BLaER1 treated with 17β-estradiol and CSF1 and Interleukin-3, amounts not matched to agents 10 nM and 100 nM (cell line): Measurements from ENCODE around the gene GDPD4.

Source experiments
- H3K27ac ChIP-seq, 11 experiments: shearing (Covaris generic); formaldehyde crosslinking; 2 replicates each; pipeline ENCODE4 v1.8.1; 2022
- H3K27me3 ChIP-seq, 11 experiments: shearing (Covaris generic); formaldehyde crosslinking; 2 replicates each; pipeline ENCODE4 v1.8.1; 2022
- H3K36me3 ChIP-seq, 11 experiments: shearing (Covaris generic); formaldehyde crosslinking; 2 replicates each; pipeline ENCODE4 v1.8.1; 2022
- H3K4me1 ChIP-seq, 10 experiments: shearing (Covaris generic); formaldehyde crosslinking; 2 replicates each; pipeline ENCODE4 v1.8.1; 2022
- H3K4me2 ChIP-seq, 11 experiments: shearing (Covaris generic); formaldehyde crosslinking; 2 replicates each; pipeline ENCODE4 v1.8.1; 2022
- H3K4me3 ChIP-seq, 10 experiments: shearing (Covaris generic); formaldehyde crosslinking; 2 replicates each; pipeline ENCODE4 v1.8.1; 2022
- H3K9ac ChIP-seq, 11 experiments: shearing (Covaris generic); formaldehyde crosslinking; 2 replicates each; pipeline ENCODE4 v1.8.1; 2022
- H3K9me3 ChIP-seq, 11 experiments: shearing (Covaris generic); formaldehyde crosslinking; replicated peaks in 1 of 11; 2 replicates each; pipeline ENCODE4 v1.8.1; 2022
- H4K20me1 ChIP-seq, 11 experiments: shearing (Covaris generic); formaldehyde crosslinking; 2 replicates each; pipeline ENCODE4 v1.8.1; 2022
- Cebpa-rat ChIP-seq, 11 experiments: shearing (Covaris generic); IDR thresholded peaks; 2 replicates each; pipeline ENCODE4 v1.8.1; 2022

Gene GDPD4

GRCh38 chr11:77230878-77231605 lies 70.4 kb downstream of the GDPD4 start:
- H3K27ac ChIP-seq: no peak overlapping the region
- no peak for TF ChIP-seq Cebpa-rat (IDR thresholded peaks at IDR 0.05)
- no peak overlapping the region for H3K4me3 ChIP-seq
- peaks cover 0 to 4% (median 0%) of the 10 kb centered on the region in 11 experiments; a peak in 3 of 22 replicates for H3K36me3 ChIP-seq
- H3K27me3 ChIP-seq: no peaks in the 10 kb centered on the region
- H3K9me3 ChIP-seq: peaks cover 0 to 6% (median 0%) of the 10 kb centered on the region in 11 experiments; a peak in 4 of 22 replicates
- no peak overlapping the region for H3K4me2 ChIP-seq
- no peaks in the 10 kb centered on the region for H3K4me1 ChIP-seq
- no peaks in the 10 kb centered on the region for H4K20me1 ChIP-seq
- H3K9ac ChIP-seq: no peak overlapping the region

- Histone ChIP-seq H3K4me2 (no peak overlapping the region), H3K36me3 (peaks cover 0 to 31% (median 0%) of the 10 kb centered on the region in 11 experiments; a peak in 4 of 22 replicates), H3K27me3 (no peaks in the 10 kb centered on the region), H3K27ac (no peak overlapping the region), H3K4me1 (no peaks in the 10 kb centered on the region), H3K9ac (no peak overlapping the region), H3K4me3 (no peak overlapping the region), H3K9me3 (peaks cover 0 to 16% (median 3%) of the 10 kb centered on the region in 11 experiments; a peak in 8 of 22 replicates), H4K20me1 (no peaks in the 10 kb centered on the region)
- TF ChIP-seq Cebpa-rat (IDR thresholded peaks at IDR 0.05): no peak
Observed at GRCh38 chr11:77223797-77224196, 77.7 kb downstream of the GDPD4 start.

- Histone ChIP-seq H3K4me3 (no peak overlapping the region), H4K20me1 (no peaks in the 10 kb centered on the region), H3K4me2 (peak overlapping the region; percentile 17 to 73 (median 36)), H3K9ac (no peak overlapping the region), H3K27me3 (no peaks in the 10 kb centered on the region), H3K9me3 (peaks cover 0 to 5% (median 0%) of the 10 kb centered on the region in 11 experiments; a peak in 2 of 22 replicates), H3K27ac (no peak overlapping the region), H3K4me1 (peaks cover 15 to 20% (median 19%) of the 10 kb centered on the region in 10 experiments), H3K36me3 (peaks cover 0 to 41% (median 0%) of the 10 kb centered on the region in 11 experiments; a peak in 5 of 22 replicates)
- TF ChIP-seq Cebpa-rat (IDR thresholded peaks at IDR 0.05): no peak
Observed at GRCh38 chr11:77217156-77217555, 84.3 kb downstream of the GDPD4 start.

GRCh38 chr11:77215106-77215505 lies 86.4 kb downstream of the GDPD4 start:
- Histone ChIP-seq H3K9ac (no peak overlapping the region), H3K9me3 (peaks cover 0 to 5% (median 0%) of the 10 kb centered on the region in 11 experiments; a peak in 2 of 22 replicates), H3K4me2 (no peak overlapping the region), H3K27ac (no peak overlapping the region), H3K4me3 (no peak overlapping the region), H3K4me1 (peaks cover 15 to 20% (median 19%) of the 10 kb centered on the region in 10 experiments), H3K27me3 (no peaks in the 10 kb centered on the region), H4K20me1 (no peaks in the 10 kb centered on the region), H3K36me3 (peaks cover 0 to 61% (median 0%) of the 10 kb centered on the region in 11 experiments; a peak in 5 of 22 replicates)
- no peak for TF ChIP-seq Cebpa-rat (IDR thresholded peaks at IDR 0.05)

- peaks cover 0 to 5% (median 0%) of the 10 kb centered on the region in 11 experiments; a peak in 2 of 22 replicates for H3K9me3 ChIP-seq
- H3K27ac ChIP-seq: no peak overlapping the region
- H4K20me1 ChIP-seq: no peaks in the 10 kb centered on the region
- H3K27me3 ChIP-seq: no peaks in the 10 kb centered on the region
- H3K4me3 ChIP-seq: no peak overlapping the region
- no peak overlapping the region for H3K9ac ChIP-seq
- peaks cover 15 to 20% (median 19%) of the 10 kb centered on the region in 10 experiments for H3K4me1 ChIP-seq
- no peak overlapping the region for H3K4me2 ChIP-seq
- TF ChIP-seq Cebpa-rat (IDR thresholded peaks at IDR 0.05): no peak
- peaks cover 0 to 67% (median 0%) of the 10 kb centered on the region in 11 experiments; a peak in 5 of 22 replicates for H3K36me3 ChIP-seq
Observed at GRCh38 chr11:77214557-77214956, 86.9 kb downstream of the GDPD4 start.

GRCh38 chr11:77213589-77214428 lies 87.7 kb downstream of the GDPD4 start:
- H3K36me3 ChIP-seq: peaks cover 0 to 71% (median 0%) of the 10 kb centered on the region in 11 experiments; a peak in 5 of 22 replicates
- H3K4me3 ChIP-seq: no peak overlapping the region
- no peak overlapping the region for H3K4me2 ChIP-seq
- H3K9ac ChIP-seq: no peak overlapping the region
- no peaks in the 10 kb centered on the region for H3K27me3 ChIP-seq
- no peaks in the 10 kb centered on the region for H4K20me1 ChIP-seq
- H3K27ac ChIP-seq: no peak overlapping the region
- no peak for TF ChIP-seq Cebpa-rat (IDR thresholded peaks at IDR 0.05)
- peaks cover 15 to 24% (median 20%) of the 10 kb centered on the region in 10 experiments for H3K4me1 ChIP-seq
- no peaks in the 10 kb centered on the region for H3K9me3 ChIP-seq

GRCh38 chr11:77213029-77213579 lies 88.4 kb downstream of the GDPD4 start:
- no peak for TF ChIP-seq Cebpa-rat (IDR thresholded peaks at IDR 0.05)
- Histone ChIP-seq H3K27ac (no peak overlapping the region), H3K4me2 (no peak overlapping the region), H3K4me3 (no peak overlapping the region), H3K4me1 (peaks cover 15 to 30% (median 27%) of the 10 kb centered on the region in 10 experiments), H3K9me3 (no peaks in the 10 kb centered on the region), H3K36me3 (peaks cover 0 to 78% (median 0%) of the 10 kb centered on the region in 11 experiments; a peak in 5 of 22 replicates), H4K20me1 (no peaks in the 10 kb centered on the region), H3K9ac (no peak overlapping the region), H3K27me3 (no peaks in the 10 kb centered on the region)

- Histone ChIP-seq H3K27me3 (no peaks in the 10 kb centered on the region), H3K9ac (no peak overlapping the region), H3K9me3 (no peaks in the 10 kb centered on the region), H3K4me3 (no peak overlapping the region), H3K4me2 (no peak overlapping the region), H3K36me3 (peaks cover 0 to 84% (median 0%) of the 10 kb centered on the region in 11 experiments; a peak in 5 of 22 replicates), H3K4me1 (peaks cover 15 to 33% (median 27%) of the 10 kb centered on the region in 10 experiments), H4K20me1 (0 out of 22 replicates have a peak, but pooled peaks cover 0 to under 1% (median 0%) of the 10 kb centered on the region in 11 experiments), H3K27ac (no peak overlapping the region)
- no peak for TF ChIP-seq Cebpa-rat (IDR thresholded peaks at IDR 0.05)
Observed at GRCh38 chr11:77212314-77213007, 89.0 kb downstream of the GDPD4 start.
